HepG2 (cell line): ENCODE data around the gene TUBB. TPM values are rescaled to one million over a fixed set of nuclear protein-coding genes. Genes with fewer than 3 reads are reported as not detected.

Experiments
- ATF7 ChIP-seq, 2 experiments: fragments of 450-650 bp in 1 of 2; sonication (generic) in 1 of 2; formaldehyde crosslinking in 1 of 2; IDR thresholded peaks; 2 replicates each; pipeline versions ENCODE4 v1.4.0 to v1.6.1; 2016 to 2020; ENCODE audit warnings: antibody characterized with exemption in 1 of 2, mild to moderate bottlenecking in 1 of 2, missing genetic modification reagents in 1 of 2
- FOXA1 ChIP-seq, 2 experiments: fragments of 450-650 bp in 1 of 2; sonication (generic) in 1 of 2; formaldehyde crosslinking in 1 of 2; IDR thresholded peaks; 2 replicates each; pipeline versions ENCODE4 v1.4.0 to v1.6.1; 2016 to 2020; ENCODE audit warnings: missing genetic modification reagents in 1 of 2
- FOXP1 ChIP-seq, 2 experiments: fragments of 450-650 bp in 1 of 2; IDR thresholded peaks; 2 replicates each; pipeline ENCODE4 v1.6.1; 2017 to 2018; ENCODE audit warnings: antibody characterized with exemption in 1 of 2
- IRF1 ChIP-seq: sonication (generic); formaldehyde crosslinking; IDR thresholded peaks from 2 replicates; pipeline ENCODE4 v1.4.0; 2020; ENCODE audit warnings: low read depth, mild to moderate bottlenecking, missing genetic modification reagents
- JUNB ChIP-seq: sonication (generic); formaldehyde crosslinking; IDR thresholded peaks from 2 replicates; pipeline ENCODE4 v1.8.0; 2022; ENCODE audit warnings: missing genetic modification reagents, mild to moderate bottlenecking, borderline replicate concordance
- MED13 ChIP-seq: sonication (generic); formaldehyde crosslinking; IDR thresholded peaks from 2 replicates; pipeline ENCODE4 v1.5.0; 2020; ENCODE audit warnings: missing genetic modification reagents
- NCOA5 ChIP-seq: sonication (generic); formaldehyde crosslinking; IDR thresholded peaks from 2 replicates; pipeline ENCODE4 v1.4.0; 2020; ENCODE audit warnings: missing genetic modification reagents
- RBM39 ChIP-seq: fragments of 200-400 bp; formaldehyde crosslinking; IDR thresholded peaks from one replicate; pipeline ENCODE4 v1.6.1; 2018; ENCODE audit warnings: antibody characterized with exemption, mild to moderate bottlenecking, low read depth, low read length; ENCODE audit not compliant: poor library complexity, severe bottlenecking
- RXRA ChIP-seq: sonication (generic); formaldehyde crosslinking; IDR thresholded peaks from 2 replicates; pipeline ENCODE4 v1.5.1; 2020; ENCODE audit warnings: missing genetic modification reagents
- SALL2 ChIP-seq: sonication (generic); formaldehyde crosslinking; IDR thresholded peaks from 2 replicates; pipeline ENCODE4 v1.8.1; 2023; ENCODE audit warnings: mild to moderate bottlenecking, missing genetic modification reagents, inconsistent platforms
- ZBTB38 ChIP-seq: sonication (generic); formaldehyde crosslinking; IDR thresholded peaks from 2 replicates; pipeline ENCODE4 v1.5.1; 2020; ENCODE audit warnings: mild to moderate bottlenecking, missing genetic modification reagents
- ZBTB42 ChIP-seq: sonication (generic); formaldehyde crosslinking; IDR thresholded peaks from 2 replicates; pipeline ENCODE4 v1.5.0; 2020; ENCODE audit warnings: mild to moderate bottlenecking, missing genetic modification reagents
- ZKSCAN5 ChIP-seq: sonication (generic); formaldehyde crosslinking; IDR thresholded peaks from 2 replicates; pipeline ENCODE4 v1.5.1; 2020; ENCODE audit warnings: mild to moderate bottlenecking, missing genetic modification reagents
- ZNF430 ChIP-seq: sonication (generic); formaldehyde crosslinking; IDR thresholded peaks from 2 replicates; pipeline ENCODE4 v1.9.0; 2021; ENCODE audit warnings: mild to moderate bottlenecking, missing genetic modification reagents
- ZNF468 ChIP-seq: sonication (generic); formaldehyde crosslinking; IDR thresholded peaks from 2 replicates; pipeline ENCODE4 v1.8.0; 2022; ENCODE audit warnings: mild to moderate bottlenecking, moderate library complexity, missing genetic modification reagents
- ZNF510 ChIP-seq: sonication (generic); formaldehyde crosslinking; IDR thresholded peaks from 2 replicates; pipeline ENCODE4 v1.4.0; 2020; ENCODE audit warnings: low read depth, mild to moderate bottlenecking, missing genetic modification reagents
- ZNF597 ChIP-seq: sonication (generic); formaldehyde crosslinking; IDR thresholded peaks from 2 replicates; pipeline ENCODE4 v1.5.0; 2020; ENCODE audit warnings: missing genetic modification reagents
- ZNF7 ChIP-seq: IDR thresholded peaks from 2 replicates; pipeline ENCODE4 v1.6.1; 2016; ENCODE audit warnings: missing biosample characterization, missing genetic modification reagents
- ZNF772 ChIP-seq: sonication (generic); formaldehyde crosslinking; IDR thresholded peaks from 2 replicates; pipeline ENCODE4 v1.5.0; 2020; ENCODE audit warnings: mild to moderate bottlenecking, missing genetic modification reagents
- ZSCAN22 ChIP-seq: sonication (generic); formaldehyde crosslinking; IDR thresholded peaks from 2 replicates; pipeline ENCODE4 v1.4.0; 2020; ENCODE audit warnings: mild to moderate bottlenecking, missing genetic modification reagents
- polyA plus RNA-seq, 8 experiments: library from polyadenylated mRNA; depleted of rRNA in 3 of 8; stranded (reverse) in 7 of 8; unstranded in 1 of 8; fragments of >200 nt; fragmentation: Illumina TruSeq in 4 of 8; extraction: Trizol in 4 of 8; gene quantifications; 2 replicates each; pipeline versions ENCODE4 v1.2.1 to v1.2.3, GENCODE V29; 2011 to 2016; ENCODE audit warnings: low read depth in 4 of 8, missing spikeins in 1 of 8, mixed read lengths in 1 of 8; ENCODE audit not compliant: insufficient read depth in 1 of 8
- total RNA-seq, 5 experiments: library from RNA; depleted of rRNA; stranded (reverse); fragments of >200 nt; fragmentation: Illumina TruSeq; extraction: Trizol; gene quantifications; 2 replicates each; pipeline ENCODE4 v1.2.3, GENCODE V29; 2016; ENCODE audit warnings: low read depth in 1 of 5
- TF ChIP-seq, protein P1 (sequence below): sonication (generic); formaldehyde crosslinking; IDR thresholded peaks from 2 replicates; pipeline ENCODE4 v1.8.1; 2022; ENCODE audit warnings: low read depth, mild to moderate bottlenecking, missing genetic modification reagents
- TF ChIP-seq, protein P2 (sequence below): sonication (generic); formaldehyde crosslinking; IDR thresholded peaks from 2 replicates; pipeline ENCODE4 v1.9.0; 2021; ENCODE audit warnings: missing genetic modification reagents, borderline replicate concordance

TUBB gene
- total and polyA plus RNA-seq, 2 of the 13 experiments (the other 11 are each of a cell fraction or from before 2014, with no cell fraction given), result 911 to 1,163 TPM

DNA sequence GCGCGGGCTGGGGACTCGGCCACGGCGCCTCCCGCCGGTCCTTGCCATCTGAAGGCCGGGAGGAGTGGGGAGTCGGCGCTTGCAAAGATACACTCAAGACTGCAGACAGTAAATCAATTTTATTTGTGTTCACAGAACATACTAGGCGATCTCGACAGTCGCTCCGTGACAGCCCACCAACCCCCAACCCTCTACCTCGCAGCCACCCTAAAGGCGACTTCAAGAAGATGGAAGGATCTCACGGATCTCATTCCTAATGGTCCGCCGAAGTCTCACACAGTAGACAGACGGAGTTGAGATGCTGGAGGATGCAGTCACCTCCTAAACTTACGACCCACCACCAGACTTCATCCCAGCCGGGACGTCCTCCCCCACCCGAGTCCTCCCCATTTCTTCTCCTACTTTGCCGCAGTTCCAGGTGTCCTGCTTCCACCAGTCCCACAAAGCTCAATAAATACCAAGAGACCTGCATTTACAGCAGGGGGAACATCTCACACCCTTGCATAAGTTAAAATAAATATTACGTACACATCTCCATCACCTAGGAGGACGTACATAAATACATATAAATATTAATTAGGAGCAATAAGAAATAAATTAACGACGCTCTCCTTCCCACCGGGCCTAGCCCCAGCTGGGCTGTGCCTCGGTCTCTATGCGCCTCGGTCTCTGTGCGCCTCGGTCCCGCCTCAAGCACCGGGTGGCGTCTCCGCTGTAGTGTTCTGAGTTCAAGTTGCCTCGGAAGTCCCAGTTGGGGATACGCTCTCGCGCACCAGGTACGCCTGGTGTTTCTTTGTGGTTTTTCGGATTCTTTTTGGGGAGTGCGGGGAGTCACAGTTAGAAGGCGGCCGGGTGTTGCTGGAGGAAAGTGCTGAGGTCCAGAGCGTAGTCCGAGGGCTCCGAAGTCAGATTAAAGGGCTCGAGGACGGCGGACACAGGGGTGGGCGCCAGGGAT is 23.2 kb downstream of the TUBB start (continued):
- TF ChIP-seq, protein P1, sequence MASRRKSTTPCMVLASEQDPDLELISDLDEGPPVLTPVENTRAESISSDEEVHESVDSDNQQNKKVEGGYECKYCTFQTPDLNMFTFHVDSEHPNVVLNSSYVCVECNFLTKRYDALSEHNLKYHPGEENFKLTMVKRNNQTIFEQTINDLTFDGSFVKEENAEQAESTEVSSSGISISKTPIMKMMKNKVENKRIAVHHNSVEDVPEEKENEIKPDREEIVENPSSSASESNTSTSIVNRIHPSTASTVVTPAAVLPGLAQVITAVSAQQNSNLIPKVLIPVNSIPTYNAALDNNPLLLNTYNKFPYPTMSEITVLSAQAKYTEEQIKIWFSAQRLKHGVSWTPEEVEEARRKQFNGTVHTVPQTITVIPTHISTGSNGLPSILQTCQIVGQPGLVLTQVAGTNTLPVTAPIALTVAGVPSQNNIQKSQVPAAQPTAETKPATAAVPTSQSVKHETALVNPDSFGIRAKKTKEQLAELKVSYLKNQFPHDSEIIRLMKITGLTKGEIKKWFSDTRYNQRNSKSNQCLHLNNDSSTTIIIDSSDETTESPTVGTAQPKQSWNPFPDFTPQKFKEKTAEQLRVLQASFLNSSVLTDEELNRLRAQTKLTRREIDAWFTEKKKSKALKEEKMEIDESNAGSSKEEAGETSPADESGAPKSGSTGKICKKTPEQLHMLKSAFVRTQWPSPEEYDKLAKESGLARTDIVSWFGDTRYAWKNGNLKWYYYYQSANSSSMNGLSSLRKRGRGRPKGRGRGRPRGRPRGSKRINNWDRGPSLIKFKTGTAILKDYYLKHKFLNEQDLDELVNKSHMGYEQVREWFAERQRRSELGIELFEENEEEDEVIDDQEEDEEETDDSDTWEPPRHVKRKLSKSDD (CRISPR knock-in tag), result 0 out of 2 replicates have a peak, but pooled peaks have one; percentile 35
- peak; percentile 39; the same call in 1 of the 2 replicates for TF ChIP-seq ZSCAN22 (CRISPR knock-in tag)
- no peak for TF ChIP-seq FOXA1 (IDR thresholded peaks at IDR 0.05)
- no peak for TF ChIP-seq FOXA1 (CRISPR knock-in tag; IDR thresholded peaks at IDR 0.05)
- TF ChIP-seq RXRA (CRISPR knock-in tag), result 0 out of 2 replicates have a peak, but pooled peaks have one; percentile 1
- no peak for TF ChIP-seq RBM39
- peak; percentile 19; the same call in 1 of the 2 replicates for TF ChIP-seq MED13
- peak; percentile 20; the same call in 1 of the 2 replicates for TF ChIP-seq ZNF597 (CRISPR knock-in tag)
- no peak for TF ChIP-seq ZBTB38 (CRISPR knock-in tag)
- 0 out of 2 replicates have a peak, but pooled peaks have one; percentile 19 for TF ChIP-seq NCOA5 (CRISPR knock-in tag)
- no peak for TF ChIP-seq FOXP1 (IDR thresholded peaks at IDR 0.05)
- 0 out of 2 replicates have a peak, but pooled peaks have one; percentile 24 for TF ChIP-seq FOXP1 (CRISPR knock-in tag; IDR thresholded peaks at IDR 0.05)
- peak; percentile 12; the same call in 1 of the 2 replicates for TF ChIP-seq SALL2 (CRISPR knock-in tag)
- peak; percentile 56; the same call in 1 of the 2 replicates for TF ChIP-seq ZNF510 (CRISPR knock-in tag)
- 0 out of 2 replicates have a peak, but pooled peaks have one; percentile 9 for TF ChIP-seq ZBTB42 (CRISPR knock-in tag)
- peak; percentile 38; the same call in 1 of the 2 replicates for TF ChIP-seq ZKSCAN5 (CRISPR knock-in tag)
- TF ChIP-seq ATF7 (IDR thresholded peaks at IDR 0.05), result no peak
- TF ChIP-seq ATF7 (CRISPR knock-in tag; IDR thresholded peaks at IDR 0.05), result 0 out of 2 replicates have a peak, but pooled peaks have one; percentile 13
- TF ChIP-seq IRF1, result no peak; the same call in 1 of the 2 replicates
- TF ChIP-seq, protein P2, sequence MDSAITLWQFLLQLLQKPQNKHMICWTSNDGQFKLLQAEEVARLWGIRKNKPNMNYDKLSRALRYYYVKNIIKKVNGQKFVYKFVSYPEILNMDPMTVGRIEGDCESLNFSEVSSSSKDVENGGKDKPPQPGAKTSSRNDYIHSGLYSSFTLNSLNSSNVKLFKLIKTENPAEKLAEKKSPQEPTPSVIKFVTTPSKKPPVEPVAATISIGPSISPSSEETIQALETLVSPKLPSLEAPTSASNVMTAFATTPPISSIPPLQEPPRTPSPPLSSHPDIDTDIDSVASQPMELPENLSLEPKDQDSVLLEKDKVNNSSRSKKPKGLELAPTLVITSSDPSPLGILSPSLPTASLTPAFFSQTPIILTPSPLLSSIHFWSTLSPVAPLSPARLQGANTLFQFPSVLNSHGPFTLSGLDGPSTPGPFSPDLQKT (CRISPR knock-in tag), result no peak
- peak; percentile 51 for TF ChIP-seq JUNB
- no peak; the same call in 1 of the 2 replicates for TF ChIP-seq ZNF430
- 0 out of 2 replicates have a peak, but pooled peaks have one; percentile 30 for TF ChIP-seq ZNF7 (CRISPR knock-in tag)
- peak; percentile 3; the same call in 1 of the 2 replicates for TF ChIP-seq ZNF772 (CRISPR knock-in tag)
- no peak for TF ChIP-seq ZNF468 (CRISPR knock-in tag)
